Cerebellar cortex (tissue), 1 donor: ENCODE results near the gene POM121L12.

ENCODE experiments used
- DNase-seq: peaks from one replicate; pipeline ENCODE4 v3.0.0-alpha.2; 2015; ENCODE audit warnings: low spot score

Gene POM121L12

DNA sequence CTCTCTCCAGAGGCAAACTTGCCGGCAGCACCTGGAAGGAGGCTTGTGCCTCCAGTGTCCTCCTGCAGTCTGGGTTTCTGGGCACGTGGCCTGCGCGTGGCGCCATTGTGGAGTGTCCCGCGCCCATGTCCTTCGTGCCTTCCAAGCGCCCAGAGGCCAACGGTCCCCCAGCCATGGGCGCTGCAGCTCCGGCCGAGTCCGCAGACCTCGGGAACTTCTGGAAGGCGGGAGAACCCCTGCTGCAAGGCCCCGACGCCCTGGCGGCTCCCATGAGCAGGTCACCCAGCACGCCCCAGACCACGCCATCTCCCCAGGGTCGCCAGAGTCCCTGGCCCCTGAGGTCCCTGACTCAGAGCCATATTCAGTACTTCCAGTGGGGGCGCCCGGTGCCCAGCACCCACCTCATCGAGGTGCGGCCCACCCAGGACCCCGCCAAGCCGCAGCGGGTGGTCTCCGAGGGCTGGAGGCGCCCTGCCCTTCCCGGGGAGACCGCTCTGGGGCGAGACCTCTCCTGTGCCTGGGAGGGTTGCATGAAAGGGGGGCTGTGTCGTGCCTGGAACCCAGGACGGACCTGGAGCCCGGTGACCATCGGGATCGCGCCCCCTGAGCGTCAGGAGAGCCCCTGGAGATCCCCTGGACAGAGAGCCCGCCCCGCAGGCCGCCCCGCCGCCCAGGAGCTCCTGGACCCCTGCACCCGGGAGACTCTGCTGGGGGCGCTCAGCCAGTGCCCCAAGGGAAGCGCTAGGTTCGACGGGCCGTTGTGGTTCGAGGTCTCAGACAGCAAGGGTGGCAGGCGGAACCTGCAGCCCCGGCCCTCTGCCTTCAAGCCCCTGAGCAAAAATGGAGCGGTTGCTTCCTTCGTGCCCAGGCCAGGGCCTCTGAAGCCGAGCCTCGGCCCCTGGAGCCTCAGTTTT lies at the start of gene POM121L12:
Gene POM121L12 (plus strand): TSS at position 135 of the 914 bp plus-strand sequence. CDS start 39 bp downstream, at position 174.
- DNase-seq: no peak

DNA sequence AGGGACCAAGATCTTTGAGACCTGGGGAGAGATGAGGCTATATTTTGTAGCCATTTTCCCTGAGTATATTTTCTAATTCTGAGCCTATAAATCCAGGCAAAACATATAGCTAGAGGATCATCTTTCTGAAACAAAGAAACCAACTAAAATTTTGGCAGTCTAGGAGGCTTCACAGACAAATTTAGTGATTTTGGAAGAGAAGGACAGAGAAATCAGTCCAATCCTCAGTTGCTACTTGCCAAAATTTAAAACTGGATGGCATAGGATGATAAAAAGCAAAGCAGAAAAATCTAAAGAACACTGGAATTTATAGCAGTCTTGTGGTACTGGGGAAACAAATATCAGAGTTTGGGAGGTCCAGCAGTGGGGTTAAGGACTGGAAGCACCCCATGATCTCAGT lies 43.4 kb upstream of the POM121L12 start:
- DNase-seq: no peak

DNA sequence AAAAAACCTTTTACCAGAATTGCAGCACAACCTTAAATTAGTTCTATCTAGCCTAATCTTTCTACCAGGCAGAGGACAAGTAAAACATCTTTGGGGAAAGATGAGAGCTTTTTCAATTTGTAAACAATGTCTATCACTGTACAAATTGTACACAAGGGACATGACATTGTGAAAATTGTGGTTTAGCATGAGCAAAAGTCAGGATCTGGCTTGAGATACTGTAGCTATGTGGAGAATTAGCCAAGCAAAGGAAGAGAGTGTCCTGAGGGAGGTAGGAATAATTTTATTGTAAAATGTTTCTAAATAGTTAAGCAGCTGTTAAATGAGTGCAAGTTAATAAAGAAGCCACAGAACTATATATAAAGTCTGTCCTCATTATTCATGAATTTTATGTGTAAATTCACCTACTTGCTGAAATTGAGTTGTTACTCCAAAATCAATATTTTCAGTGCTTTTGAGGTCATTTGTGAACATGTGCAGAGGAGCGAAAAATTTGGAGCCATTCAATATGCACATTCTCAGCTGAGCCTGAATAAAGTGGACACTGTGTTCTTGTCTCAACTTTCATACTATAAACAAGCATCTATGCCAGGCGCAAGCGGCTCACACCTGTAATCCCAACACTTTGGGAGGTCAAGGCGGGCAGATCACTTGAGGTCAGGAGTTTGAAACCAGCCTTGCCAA lies 42.8 kb upstream of the POM121L12 start:
- no peak for DNase-seq

DNA sequence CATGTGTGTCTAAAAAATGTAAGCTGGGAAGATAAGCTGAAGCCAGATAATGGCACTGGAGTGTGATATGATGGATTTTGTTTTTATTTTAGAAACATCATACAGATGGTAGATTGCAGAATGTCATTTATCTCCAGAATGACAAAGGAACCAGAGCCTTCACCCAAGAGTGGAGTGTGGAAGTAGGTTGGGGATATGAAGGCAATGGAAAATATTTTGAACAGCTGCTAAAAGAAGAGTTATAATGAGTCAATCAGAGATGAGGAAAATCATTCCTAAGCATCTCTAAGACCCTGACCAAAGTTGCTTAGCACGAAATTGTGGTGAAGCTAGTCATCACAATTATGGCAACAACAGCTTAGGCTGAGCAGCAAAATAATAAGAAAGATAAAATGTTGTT lies 39.8 kb upstream of the POM121L12 start:
- no peak for DNase-seq

DNA sequence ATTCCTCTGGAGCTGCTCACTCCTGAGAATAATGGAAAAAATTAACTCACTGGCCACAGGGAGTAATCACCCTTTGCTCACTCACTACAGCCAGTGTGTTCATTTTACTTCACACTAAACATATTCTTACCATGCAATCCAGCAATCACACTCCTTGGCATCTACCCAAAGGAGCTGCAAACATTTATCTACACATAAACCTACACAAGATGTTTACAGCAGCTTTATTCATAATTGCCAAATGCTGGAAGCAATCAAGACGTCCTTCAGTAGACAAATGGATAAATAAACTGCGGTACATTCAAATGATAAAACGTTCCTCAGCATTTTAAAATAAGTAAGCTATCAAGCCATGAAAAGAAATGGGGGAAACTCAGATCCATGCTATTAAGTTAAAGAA lies 34.2 kb upstream of the POM121L12 start:
- no peak for DNase-seq

DNA sequence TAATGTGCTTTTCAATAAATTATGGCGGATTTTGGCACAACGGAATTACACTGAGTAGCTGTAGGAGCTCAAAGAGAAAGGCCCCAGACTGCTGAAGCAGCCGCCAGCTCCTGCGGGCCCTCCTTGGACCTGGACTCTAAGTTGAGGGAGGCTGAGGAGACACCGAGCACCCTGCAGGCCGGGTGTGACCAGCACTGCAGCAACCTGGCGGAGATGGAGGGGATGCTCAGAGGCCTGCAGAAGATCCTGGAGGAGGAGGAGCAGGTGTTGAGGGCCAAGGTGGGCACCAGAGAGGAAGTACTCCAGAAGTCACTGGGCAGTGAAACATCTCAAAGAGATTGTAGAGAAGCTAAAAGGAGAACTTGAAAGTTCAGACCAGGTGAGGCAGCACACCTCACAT lies 33.0 kb upstream of the POM121L12 start:
- DNase-seq: no peak

DNA sequence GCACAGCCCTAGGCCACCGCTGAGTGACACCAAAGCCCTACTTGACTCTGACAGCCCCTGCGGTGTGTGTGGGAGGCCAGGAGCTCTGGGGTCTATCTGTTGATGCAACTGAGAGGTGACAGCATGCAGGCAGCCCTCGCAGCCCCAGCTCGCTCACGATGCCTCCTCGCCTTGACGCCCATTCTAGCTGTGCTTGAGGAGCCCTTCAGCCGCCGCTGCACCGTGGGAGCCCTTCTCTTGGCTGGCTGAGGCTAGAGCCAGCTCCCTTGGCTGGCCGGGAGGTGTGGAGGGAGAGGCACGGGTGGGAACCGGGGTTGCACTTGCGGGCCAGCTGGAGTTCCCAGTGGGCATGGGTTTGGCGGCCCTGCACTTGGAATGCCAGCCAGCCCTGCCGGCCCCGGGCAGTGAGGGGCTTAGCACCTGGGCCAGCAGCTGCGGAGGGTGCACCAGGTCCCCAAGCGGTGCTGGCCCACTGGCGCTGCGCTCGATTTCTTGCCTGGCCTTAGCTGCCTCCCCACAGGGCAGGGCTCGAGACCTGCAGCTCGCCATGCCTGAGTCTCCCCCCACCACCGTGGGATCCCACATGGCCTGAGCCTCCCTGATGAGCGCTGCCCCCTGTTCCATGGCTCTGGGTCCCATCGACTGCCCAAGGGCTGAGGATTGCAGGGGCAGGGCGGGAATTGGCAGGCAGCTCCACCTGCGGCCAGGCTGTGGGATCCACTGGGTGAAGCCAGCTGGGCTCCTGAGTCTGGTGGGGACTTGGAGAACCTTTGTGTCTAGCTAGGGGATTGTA lies 31.6 kb upstream of the POM121L12 start:
- no peak for DNase-seq

DNA sequence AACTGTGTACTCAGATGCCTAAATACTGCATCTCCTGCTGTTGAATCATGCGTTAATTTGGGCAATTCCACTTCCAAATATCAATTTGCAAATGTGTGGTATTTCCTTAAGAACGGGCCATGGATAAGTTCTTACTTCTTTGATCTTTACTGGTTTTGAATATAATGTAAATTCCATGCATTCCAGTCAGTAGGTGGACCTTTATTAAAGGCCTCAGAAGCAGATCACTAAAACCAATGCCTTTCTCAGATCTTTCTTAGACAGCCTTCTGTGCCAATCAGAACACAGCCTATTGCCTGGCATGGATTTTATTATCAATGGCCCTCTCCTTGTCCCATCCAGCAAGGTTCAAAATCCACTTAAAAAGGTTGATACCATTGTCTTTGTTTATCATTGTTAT lies 21.5 kb upstream of the POM121L12 start:
- no peak for DNase-seq

DNA sequence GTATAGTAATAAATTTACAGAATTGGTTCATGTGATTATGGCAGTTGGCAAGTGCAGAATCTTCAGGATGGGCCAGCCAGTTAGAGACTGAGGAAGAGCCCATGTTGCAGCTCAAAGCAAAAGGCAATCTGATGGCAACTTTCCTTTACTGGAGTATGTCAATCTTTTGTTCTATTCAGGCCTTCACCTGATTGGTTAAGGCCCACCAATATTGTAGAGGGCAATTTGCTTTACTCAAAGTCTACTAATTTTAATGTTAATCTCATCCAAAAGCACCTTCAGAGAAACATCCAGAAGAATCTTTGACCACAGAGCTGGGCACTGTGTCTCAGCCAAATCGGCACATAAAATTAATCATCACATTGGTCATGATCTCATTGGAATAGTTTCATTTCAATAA lies 20.0 kb upstream of the POM121L12 start:
- no peak for DNase-seq

DNA sequence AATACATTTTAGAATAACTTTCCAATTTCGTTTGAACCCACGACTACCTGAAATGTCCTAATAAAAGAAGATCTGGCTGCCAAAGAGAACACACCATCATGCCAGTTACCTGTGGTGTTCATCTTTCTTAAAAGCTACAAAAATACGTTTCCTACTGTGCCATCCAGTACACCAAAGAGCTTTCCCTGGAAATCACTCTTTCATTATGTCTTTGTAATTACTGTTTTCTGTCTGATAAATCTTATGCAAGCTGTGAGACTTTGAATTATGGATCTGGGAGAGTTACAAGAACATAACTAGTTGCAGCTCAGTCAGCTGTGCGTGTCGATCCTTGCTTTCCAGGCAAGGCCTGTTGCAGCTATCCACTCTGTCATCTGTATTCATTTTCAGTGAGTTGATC lies 12.5 kb upstream of the POM121L12 start:
- no peak for DNase-seq

DNA sequence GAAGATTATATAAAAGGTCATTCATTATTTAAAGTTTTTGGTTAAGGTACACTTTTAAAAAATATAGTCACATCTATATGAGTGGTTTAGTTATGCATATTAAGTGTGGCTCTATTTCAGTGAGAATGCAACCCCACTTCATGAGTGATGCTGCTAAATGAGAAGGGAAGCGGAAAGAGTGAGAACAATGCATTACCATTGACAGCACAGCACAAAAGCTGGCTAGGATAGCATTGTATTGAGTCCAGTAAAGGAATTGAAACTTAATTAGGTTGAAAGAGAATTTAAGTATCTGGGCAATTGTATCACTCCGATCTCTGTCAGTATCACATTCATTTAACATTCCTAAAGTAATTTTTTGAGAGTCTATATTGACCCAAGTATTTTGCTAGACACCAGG lies 13.2 kb downstream of the POM121L12 start:
- no peak for DNase-seq

DNA sequence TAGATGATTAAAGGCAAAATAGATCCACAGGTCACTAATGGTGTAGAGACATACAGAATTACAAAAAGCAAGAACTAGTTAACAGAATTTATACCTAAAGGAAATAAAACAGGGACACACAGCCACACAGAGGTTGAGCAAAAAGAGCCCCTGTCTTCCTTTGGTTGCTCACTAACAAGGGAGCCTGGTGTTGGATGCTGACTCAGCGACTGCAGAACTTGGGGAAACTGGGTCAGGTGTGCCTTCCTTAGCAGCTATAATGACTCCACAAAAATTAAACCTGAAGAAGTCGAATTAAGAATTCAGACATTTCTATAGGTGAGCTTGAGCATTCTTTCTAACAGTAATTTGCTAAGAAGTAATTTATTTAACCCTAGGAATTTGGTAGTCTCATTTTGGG lies 15.0 kb downstream of the POM121L12 start:
- no peak for DNase-seq

DNA sequence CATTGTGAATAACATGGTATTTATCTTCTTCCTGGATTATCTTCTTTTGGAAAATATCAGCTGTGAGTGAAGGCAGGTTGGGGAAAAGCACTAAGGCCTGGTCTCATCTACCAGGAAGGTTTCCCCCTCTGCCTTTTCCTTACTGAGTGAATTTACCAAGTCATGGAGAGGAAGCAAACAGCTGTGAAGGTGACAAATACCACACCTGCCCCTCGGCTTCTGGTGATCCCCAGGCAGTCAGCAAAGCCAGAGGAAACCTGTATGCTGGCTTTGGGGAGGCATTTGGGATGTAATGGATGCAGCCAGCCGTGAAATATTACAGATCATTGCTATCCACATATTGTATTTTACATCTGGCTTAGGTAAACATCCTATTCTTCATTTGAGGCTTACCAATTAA lies 24.2 kb downstream of the POM121L12 start:
- DNase-seq: no peak

DNA sequence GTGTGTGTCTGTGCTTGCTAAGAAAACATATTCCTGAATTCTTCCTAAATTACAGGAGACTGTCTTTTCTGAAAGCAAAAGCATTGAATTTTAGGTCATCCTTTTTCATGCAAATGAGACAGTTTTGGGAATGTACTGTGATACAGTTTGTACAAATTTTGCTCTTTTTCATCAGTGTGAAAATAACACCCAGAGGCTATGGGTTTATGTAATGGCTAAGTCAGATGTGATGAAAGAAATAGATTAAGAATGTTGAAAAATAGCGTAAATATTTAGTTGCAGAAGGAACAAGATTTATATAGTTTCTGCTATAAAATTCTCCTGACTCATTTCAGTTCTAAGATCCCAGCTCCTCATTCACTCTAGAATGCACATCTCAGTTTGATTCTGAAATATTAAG lies 24.6 kb downstream of the POM121L12 start:
- no peak for DNase-seq

DNA sequence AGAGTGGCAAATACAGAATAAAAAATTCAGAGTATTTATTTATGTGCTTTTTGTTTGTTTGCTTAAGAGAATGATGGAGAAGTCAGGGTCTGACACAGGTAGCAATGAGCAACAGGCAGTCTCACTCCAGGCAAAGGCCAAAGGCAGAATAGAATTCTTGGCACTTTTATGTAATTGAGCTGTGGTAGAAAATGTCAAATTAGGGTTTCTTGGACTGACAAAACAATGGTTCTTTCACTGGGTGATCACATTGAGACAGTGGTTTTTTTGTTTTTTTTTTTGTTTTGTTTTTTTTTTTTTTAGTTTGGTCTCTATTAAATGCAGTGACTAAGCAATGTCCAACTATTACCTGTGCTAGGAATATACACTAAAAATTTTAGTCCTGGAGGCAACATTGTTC lies 27.4 kb downstream of the POM121L12 start:
- DNase-seq: no peak

DNA sequence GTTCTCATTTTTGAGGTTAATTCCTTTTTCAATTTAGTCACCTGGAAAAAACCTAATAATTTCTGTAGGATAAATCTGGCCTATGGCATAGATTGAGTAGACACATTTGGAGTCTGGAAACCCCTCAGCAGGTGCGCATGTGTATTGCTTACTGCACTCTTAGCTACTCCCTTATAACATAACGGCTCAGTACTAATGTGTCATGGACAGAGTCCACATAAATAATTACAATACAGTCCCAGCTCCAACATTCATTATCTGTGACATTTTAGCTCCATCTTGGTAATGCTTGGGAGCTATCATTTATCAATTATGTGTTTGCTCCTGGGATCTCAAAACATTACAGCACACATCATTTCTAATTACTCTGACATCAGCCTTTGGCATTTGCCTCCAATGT lies 33.2 kb downstream of the POM121L12 start:
- no peak for DNase-seq

DNA sequence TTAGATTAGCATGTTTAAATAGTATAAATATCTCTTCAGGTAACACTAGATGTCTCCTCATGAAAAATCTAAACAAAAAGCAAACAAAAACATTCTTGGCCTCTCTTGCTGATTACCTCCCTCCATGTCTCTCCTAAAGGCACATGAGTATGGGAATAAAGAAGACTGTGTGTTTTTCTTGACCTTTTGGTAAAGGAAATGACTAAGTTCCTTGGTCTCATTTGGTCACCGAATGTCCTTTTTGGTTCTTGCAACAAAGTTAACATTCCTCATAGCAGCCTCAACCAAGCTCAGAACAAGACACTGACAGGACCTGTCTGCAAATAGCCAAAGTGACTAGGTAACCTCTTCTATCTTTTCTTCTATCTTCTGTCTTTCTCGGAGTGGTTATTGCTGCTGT lies 35.5 kb downstream of the POM121L12 start:
- DNase-seq: no peak
